Measurements from ENCODE around the gene ZNF287. TPM values are rescaled to one million over a fixed set of nuclear protein-coding genes. Genes with fewer than 3 reads are reported as not detected.

The ZNF287 gene
- total RNA-seq (4.9 TPM), polyA plus RNA-seq (7.6 TPM)
- long read RNA-seq, donor 1: 0 reads
- long read RNA-seq, donor 2: 0 reads
- long read RNA-seq, donor 3, partial matches to known transcripts: 0 of 2 reads
- long read RNA-seq, donor 3, other reads (novel, unspliced or antisense): 0 of 2 reads
- long read RNA-seq, donor 4, partial matches to known transcripts: 0 of 3 reads
- long read RNA-seq, donor 4, other reads (novel, unspliced or antisense): 0 of 3 reads
- long read RNA-seq, donor 5, partial matches to known transcripts: 0 of 2 reads
- long read RNA-seq, donor 5, other reads (novel, unspliced or antisense): 0 of 2 reads
- long read RNA-seq, donor 6: 0 reads
- long read RNA-seq, donor 7, partial matches to known transcripts: 0 of 1 reads
- long read RNA-seq, donor 7, other reads (novel, unspliced or antisense): 0 of 1 reads
- long read RNA-seq, donor 8, partial matches to known transcripts: 0 of 2 reads
- long read RNA-seq, donor 8, other reads (novel, unspliced or antisense): 0 of 2 reads
- long read RNA-seq, donor 9, partial matches to known transcripts: 0 of 1 reads
- long read RNA-seq, donor 9, other reads (novel, unspliced or antisense): 0 of 1 reads
- long read RNA-seq, donor 10, partial matches to known transcripts: 0 of 1 reads
- long read RNA-seq, donor 10, other reads (novel, unspliced or antisense): 0 of 1 reads

GRCh38 chr17:16568541-16569357 is at the start of gene ZNF287:
Gene ZNF287 (minus strand): TSS chr17:16569204. CDS start chr17:16567731, 1,473 bp downstream.
- H3K4me3 ChIP-seq (ENCODE audit: low read length in 2 of 2): peak within 1 kb of the TSS; percentile 61 to 76
- no peaks in the 10 kb centered on the region for H3K9me3 ChIP-seq (ENCODE audit: control insufficient read depth in 2 of 2, insufficient read depth in 1 of 2, low read length in 1 of 2)
- peaks cover 2 to 12% of the 10 kb centered on the region in 2 donors for H3K27me3 ChIP-seq (ENCODE audit: control insufficient read depth in 2 of 2, insufficient read depth in 1 of 2, low read length in 1 of 2)
- 5% methylated on average over 77 of the region's 77 CpGs for WGBS
- peaks cover 9 to 10% of the 10 kb centered on the region in 2 donors for H3K4me1 ChIP-seq (ENCODE audit: control insufficient read depth in 2 of 2, insufficient read depth in 2 of 2, low read length in 2 of 2)
- no peak within 1 kb of the TSS for H3K27ac ChIP-seq (ENCODE audit: low read depth in 1 of 2, low read length in 1 of 2)
- DNase-seq (ENCODE audit: low read depth in 6 of 9, low spot score in 9 of 9): peak; percentile 76 to 94 (median 87)
- H3K36me3 ChIP-seq (ENCODE audit: control insufficient read depth in 2 of 2, insufficient read depth in 2 of 2, low read length in 1 of 2): peaks cover 0 to 2% of the 10 kb centered on the region in 2 donors

DNA sequence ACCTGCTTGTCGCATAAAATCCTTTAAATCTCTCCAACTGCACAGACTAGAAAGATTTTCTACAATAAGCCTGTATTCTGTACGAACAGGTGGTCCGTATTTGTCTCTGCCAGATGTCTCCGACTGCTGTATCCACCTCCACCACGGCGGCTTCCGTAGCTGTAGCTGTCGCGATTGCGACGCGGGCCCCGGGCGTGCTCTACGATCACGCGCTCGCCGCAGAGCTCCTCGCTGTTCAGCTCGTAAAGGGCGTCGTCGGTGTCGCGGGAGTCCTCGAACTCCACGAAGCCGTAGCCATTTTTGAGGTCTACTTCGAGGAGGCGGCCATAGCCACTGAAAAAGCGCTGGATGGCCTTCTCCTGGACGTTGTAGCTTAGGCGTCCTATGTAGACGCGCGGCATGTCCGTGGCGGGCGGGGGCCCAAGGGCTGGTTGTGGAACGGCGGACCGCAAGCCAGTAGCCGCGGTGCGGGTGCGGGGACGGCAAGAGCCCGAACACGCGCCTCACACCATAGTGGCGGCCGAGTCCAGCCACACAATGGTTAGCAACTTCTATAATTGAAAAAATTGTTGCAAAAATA is 48.6 kb upstream of the ZNF287 start:
- 96% methylated on average over 53 of the region's 53 CpGs for WGBS
- DNase-seq (ENCODE audit: low read depth in 6 of 9, low spot score in 9 of 9): no peak
- Histone ChIP-seq H3K4me3 (ENCODE audit: low read length in 2 of 2) (no peak overlapping the region), H3K27ac (ENCODE audit: low read depth in 1 of 2, low read length in 1 of 2) (no peak overlapping the region), H3K27me3 (ENCODE audit: control insufficient read depth in 2 of 2, insufficient read depth in 1 of 2, low read length in 1 of 2) (no peaks in the 10 kb centered on the region), H3K9me3 (ENCODE audit: control insufficient read depth in 2 of 2, insufficient read depth in 1 of 2, low read length in 1 of 2) (peaks cover 4 to 23% of the 10 kb centered on the region in 2 donors), H3K36me3 (ENCODE audit: control insufficient read depth in 2 of 2, insufficient read depth in 2 of 2, low read length in 1 of 2) (no peaks in the 10 kb centered on the region), H3K4me1 (ENCODE audit: control insufficient read depth in 2 of 2, insufficient read depth in 2 of 2, low read length in 2 of 2) (no peaks in the 10 kb centered on the region)

GRCh38 chr17:16599537-16599936 is 30.5 kb upstream of the ZNF287 start:
- 92% methylated on average over 5 of the region's 5 CpGs for WGBS
- Histone ChIP-seq H3K36me3 (ENCODE audit: control insufficient read depth in 2 of 2, insufficient read depth in 2 of 2, low read length in 1 of 2) (no peaks in the 10 kb centered on the region), H3K27me3 (ENCODE audit: control insufficient read depth in 2 of 2, insufficient read depth in 1 of 2, low read length in 1 of 2) (no peaks in the 10 kb centered on the region), H3K27ac (ENCODE audit: low read depth in 1 of 2, low read length in 1 of 2) (no peak overlapping the region), H3K4me3 (ENCODE audit: low read length in 2 of 2) (no peak overlapping the region), H3K9me3 (ENCODE audit: control insufficient read depth in 2 of 2, insufficient read depth in 1 of 2, low read length in 1 of 2) (no peaks in the 10 kb centered on the region), H3K4me1 (ENCODE audit: control insufficient read depth in 2 of 2, insufficient read depth in 2 of 2, low read length in 2 of 2) (no peaks in the 10 kb centered on the region)
- no peak for DNase-seq (ENCODE audit: low read depth in 6 of 9, low spot score in 9 of 9)

DNA sequence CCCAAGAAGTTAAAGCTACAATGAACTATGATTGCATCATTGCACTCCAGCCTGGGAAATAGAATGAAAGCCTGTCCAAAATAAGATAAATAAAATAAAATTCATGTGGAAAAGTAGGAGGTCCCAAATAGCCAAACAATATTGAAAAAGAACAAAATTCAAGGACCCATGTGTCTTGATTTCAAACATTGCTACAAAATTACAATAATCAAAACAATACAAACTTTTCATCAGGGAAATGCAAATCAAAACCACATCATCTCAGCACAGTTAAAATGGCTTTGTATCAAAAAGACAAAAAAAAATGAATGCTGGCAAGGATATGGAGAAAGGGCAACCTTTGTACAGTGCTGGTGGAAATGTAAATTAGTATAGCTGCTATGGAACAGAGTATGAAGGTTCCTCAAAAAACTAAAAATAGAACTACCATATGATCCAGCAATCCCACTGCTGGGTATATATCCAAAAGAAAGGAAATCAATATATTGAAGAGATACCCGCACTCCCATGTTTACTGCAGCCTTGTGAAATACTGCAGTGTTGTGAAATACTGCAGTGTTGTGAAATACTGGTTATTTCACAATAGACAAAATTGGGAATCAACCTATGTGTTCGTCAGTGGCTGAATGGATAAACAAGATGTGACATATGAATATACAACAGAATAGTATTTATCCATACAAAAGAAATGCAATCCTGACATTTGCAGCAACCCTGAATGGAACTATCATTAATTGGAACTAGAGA is 24.5 kb upstream of the ZNF287 start:
- WGBS: 77% methylated on average over 2 of the region's 2 CpGs
- Histone ChIP-seq H3K36me3 (ENCODE audit: control insufficient read depth in 2 of 2, insufficient read depth in 2 of 2, low read length in 1 of 2) (no peaks in the 10 kb centered on the region), H3K27me3 (ENCODE audit: control insufficient read depth in 2 of 2, insufficient read depth in 1 of 2, low read length in 1 of 2) (peaks cover 9 to 10% of the 10 kb centered on the region in 2 donors), H3K4me3 (ENCODE audit: low read length in 2 of 2) (no peak overlapping the region), H3K4me1 (ENCODE audit: control insufficient read depth in 2 of 2, insufficient read depth in 2 of 2, low read length in 2 of 2) (peaks cover 4 to 6% of the 10 kb centered on the region in 2 donors), H3K27ac (ENCODE audit: low read depth in 1 of 2, low read length in 1 of 2) (no peak overlapping the region), H3K9me3 (ENCODE audit: control insufficient read depth in 2 of 2, insufficient read depth in 1 of 2, low read length in 1 of 2) (no peaks in the 10 kb centered on the region)
- DNase-seq (ENCODE audit: low read depth in 6 of 9, low spot score in 9 of 9): no peak

DNA sequence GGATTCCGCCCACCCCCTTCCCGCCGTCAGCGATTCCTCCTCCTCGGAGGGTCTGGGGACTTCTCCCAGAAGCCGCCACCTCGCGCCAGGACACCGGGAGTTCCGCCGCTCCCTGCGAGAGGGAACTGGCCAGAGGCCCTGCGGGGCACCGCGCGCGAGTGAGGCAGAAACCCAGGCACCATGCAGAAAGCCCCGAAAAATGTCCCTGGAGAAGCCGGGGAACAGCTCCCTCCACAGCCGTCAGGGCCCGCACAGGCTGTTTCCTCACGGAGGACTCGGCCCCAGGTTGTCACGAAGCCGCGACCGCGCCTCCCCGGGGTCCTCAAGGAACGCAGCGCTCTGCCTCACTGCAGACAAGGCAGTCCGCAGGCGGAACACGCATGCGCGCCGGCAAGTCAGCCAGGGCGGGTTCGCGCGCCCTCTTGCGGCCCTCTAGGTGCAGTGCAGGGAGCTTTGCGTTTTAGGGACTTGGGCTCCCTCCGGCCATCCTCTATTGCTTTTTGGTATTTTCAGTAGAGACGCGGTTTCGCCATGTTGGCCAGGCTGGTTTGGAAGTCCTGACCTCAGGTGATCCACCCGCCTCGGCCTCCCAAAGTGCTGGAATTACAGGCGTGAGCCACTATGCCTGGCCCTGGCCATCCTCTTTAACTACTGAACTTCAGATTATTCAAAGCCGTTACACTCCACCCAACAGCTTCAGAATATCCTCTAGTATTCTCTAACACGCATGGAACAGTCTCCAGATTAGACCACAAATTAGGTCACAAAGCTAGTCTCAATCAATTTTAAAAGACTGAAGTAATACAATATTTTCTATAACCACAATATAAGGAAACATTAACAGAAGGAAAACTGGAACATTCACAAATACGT is 20.3 kb upstream of the ZNF287 start:
- Histone ChIP-seq H3K4me3 (ENCODE audit: low read length in 2 of 2) (peak overlapping the region; percentile 37 to 56), H3K4me1 (ENCODE audit: control insufficient read depth in 2 of 2, insufficient read depth in 2 of 2, low read length in 2 of 2) (peaks cover 6 to 8% of the 10 kb centered on the region in 2 donors), H3K9me3 (ENCODE audit: control insufficient read depth in 2 of 2, insufficient read depth in 1 of 2, low read length in 1 of 2) (no peaks in the 10 kb centered on the region), H3K27me3 (ENCODE audit: control insufficient read depth in 2 of 2, insufficient read depth in 1 of 2, low read length in 1 of 2) (peaks cover 22 to 42% of the 10 kb centered on the region in 2 donors), H3K36me3 (ENCODE audit: control insufficient read depth in 2 of 2, insufficient read depth in 2 of 2, low read length in 1 of 2) (no peaks in the 10 kb centered on the region), H3K27ac (ENCODE audit: low read depth in 1 of 2, low read length in 1 of 2) (no peak overlapping the region)
- WGBS: 7% methylated on average over 53 of the region's 53 CpGs
- peak; percentile 66 to 93 (median 85) for DNase-seq (ENCODE audit: low read depth in 6 of 9, low spot score in 9 of 9)

- 57% methylated on average over 4 of the region's 4 CpGs for WGBS
- H3K27ac ChIP-seq (ENCODE audit: low read depth in 1 of 2, low read length in 1 of 2): no peak overlapping the region
- no peak for DNase-seq (ENCODE audit: low read depth in 6 of 9, low spot score in 9 of 9)
- H3K27me3 ChIP-seq (ENCODE audit: control insufficient read depth in 2 of 2, insufficient read depth in 1 of 2, low read length in 1 of 2): peaks cover 22 to 53% of the 10 kb centered on the region in 2 donors
- no peak overlapping the region for H3K4me3 ChIP-seq (ENCODE audit: low read length in 2 of 2)
- no peaks in the 10 kb centered on the region for H3K36me3 ChIP-seq (ENCODE audit: control insufficient read depth in 2 of 2, insufficient read depth in 2 of 2, low read length in 1 of 2)
- peaks cover 7 to 15% of the 10 kb centered on the region in 2 donors for H3K4me1 ChIP-seq (ENCODE audit: control insufficient read depth in 2 of 2, insufficient read depth in 2 of 2, low read length in 2 of 2)
- no peaks in the 10 kb centered on the region for H3K9me3 ChIP-seq (ENCODE audit: control insufficient read depth in 2 of 2, insufficient read depth in 1 of 2, low read length in 1 of 2)
Observed at GRCh38 chr17:16585796-16586195, 16.8 kb upstream of the ZNF287 start.

DNA sequence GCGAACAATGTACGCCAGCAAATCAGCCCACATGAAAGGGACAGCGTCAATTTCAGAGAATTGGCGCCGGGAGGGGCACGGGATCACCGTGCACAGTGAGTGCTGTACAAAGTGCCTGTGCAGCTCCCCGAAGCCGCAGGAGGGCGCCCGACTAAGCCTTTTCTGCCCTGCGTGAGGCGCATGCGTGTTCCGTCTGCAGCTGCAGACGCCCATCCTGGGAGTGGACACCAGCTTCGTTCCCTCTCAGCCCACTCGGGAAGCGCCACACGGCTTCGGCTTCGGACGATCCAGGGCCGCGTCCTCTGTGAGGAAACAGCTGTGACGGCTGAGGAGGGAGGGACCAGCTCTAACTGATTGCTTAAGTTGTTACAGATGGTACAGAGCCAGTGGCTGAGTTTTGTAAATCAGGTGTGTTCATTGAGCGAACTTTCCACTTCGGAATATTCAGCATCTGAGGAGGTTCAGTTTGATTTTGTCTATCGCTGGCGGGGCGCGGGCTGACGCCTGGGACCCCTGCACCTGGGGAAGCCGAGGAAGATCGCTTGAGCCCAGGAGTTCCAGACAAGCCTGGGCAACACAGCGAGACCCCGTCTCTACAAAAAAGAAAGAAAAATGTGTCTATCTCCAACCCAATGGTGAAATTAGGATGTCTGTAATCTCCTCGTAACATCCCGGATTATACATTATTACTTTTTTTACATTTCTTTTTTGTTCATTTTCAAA is 15.4 kb upstream of the ZNF287 start:
- 17% methylated on average over 39 of the region's 39 CpGs for WGBS
- H3K27ac ChIP-seq (ENCODE audit: low read depth in 1 of 2, low read length in 1 of 2): no peak overlapping the region

More for the DNA sequence above, 15.4 kb upstream of the ZNF287 start:
- Histone ChIP-seq H3K36me3 (ENCODE audit: control insufficient read depth in 2 of 2, insufficient read depth in 2 of 2, low read length in 1 of 2) (no peaks in the 10 kb centered on the region), H3K4me3 (ENCODE audit: low read length in 2 of 2) (peak overlapping the region; percentile 3 to 33), H3K4me1 (ENCODE audit: control insufficient read depth in 2 of 2, insufficient read depth in 2 of 2, low read length in 2 of 2) (peaks cover 7 to 15% of the 10 kb centered on the region in 2 donors), H3K27me3 (ENCODE audit: control insufficient read depth in 2 of 2, insufficient read depth in 1 of 2, low read length in 1 of 2) (peaks cover 20 to 51% of the 10 kb centered on the region in 2 donors), H3K9me3 (ENCODE audit: control insufficient read depth in 2 of 2, insufficient read depth in 1 of 2, low read length in 1 of 2) (no peaks in the 10 kb centered on the region)
- peak; percentile 64 to 90 (median 80) for DNase-seq (ENCODE audit: low read depth in 6 of 9, low spot score in 9 of 9)
